GM04503 (cell line): ENCODE data around the gene ALKBH7.
"Not testable (repeated sequence)": the region's sequence is repeated elsewhere in the genome, so short reads cannot be mapped to it uniquely, and the experiment has no call there.

Experiments
- DNase-seq: peaks from one replicate; pipeline ENCODE4 v3.0.0-alpha.2; 2012; ENCODE audit warnings: low read depth

The ALKBH7 gene

DNA sequence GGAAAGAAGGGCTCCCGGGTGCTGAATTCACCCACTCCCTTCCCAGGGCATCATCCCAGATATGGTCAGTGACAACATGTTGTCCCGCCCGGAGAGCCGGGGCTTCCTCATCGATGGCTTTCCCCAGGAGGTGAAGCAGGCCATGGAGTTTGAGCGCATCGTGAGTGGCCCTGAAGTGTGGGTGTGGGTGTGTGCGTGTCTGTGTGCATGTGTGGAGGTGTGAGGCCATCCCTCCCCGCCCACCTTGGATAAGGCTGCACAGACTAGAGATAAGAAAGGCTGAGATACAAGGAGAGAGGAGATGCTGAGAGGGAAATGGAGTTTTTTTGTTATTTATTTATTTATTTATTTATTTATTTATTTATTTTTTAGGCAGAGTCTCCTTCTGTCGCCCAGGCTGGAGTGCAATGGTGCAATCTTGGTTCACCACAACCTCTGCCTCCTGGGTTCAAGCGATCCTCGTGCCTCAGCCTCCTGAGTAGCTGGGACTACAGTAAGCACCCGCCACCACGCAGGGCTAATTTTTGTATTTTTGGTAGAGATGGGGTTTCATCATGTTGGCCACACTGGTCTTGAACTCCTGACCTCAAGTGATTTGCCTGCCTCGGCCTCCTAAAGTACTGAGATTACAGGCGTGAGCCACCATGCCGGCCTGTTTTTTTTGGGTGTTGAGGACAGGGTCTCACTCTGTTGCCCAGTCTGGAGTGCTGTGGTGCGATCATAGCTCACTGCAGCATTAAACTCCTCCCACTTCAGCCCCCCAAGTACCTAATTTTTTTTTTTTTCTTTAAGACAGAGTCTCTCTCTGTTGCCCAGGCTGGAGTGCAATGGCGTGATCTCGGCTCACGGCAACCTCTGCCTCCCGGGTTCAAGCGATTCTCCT is 27.7 kb downstream of the ALKBH7 start:
- not testable (repeated sequence) for DNase-seq

DNA sequence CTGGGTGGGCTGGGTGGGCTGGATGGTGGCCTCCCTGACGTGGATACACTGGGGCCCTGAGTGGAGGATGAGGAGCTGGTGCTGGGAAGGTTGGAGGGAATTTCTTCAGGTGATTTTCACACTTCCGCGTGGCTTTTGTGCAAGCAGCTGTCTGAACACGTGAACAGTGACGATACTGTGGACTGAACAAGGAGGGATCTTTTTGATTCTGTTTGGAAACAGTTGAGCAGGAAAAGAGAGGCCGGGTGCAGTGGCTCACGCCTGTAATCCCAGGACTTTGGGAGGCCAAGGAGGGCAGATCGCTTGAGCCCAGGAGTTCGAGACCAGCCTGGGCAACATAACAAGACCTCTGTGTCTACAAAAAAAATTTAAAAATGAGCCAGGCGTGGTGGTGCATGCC is 29.5 kb downstream of the ALKBH7 start:
- no peak for DNase-seq

GRCh38 chr19:6402837-6403608 is 30.4 kb downstream of the ALKBH7 start:
- DNase-seq, result no peak

DNA sequence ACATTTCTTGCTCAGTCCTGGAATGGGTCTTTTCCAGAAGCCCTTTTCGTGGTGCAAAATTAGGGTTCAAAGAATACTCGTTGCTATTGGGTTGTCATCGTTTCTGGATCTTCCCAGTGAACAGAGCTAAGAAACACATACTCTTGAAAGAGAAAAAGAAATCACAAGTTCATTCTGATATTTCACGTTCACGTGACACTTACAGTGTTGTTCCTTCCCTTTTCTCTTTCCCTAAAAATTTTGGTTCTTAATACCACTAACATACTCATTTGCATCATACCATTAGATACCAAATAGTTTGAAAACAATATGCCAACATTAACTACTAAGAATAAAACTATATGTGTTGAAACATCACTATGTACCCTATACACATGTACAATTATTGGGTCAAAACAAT is 33.8 kb downstream of the ALKBH7 start:
- DNase-seq, result no peak

GRCh38 chr19:6409346-6409745 is 36.8 kb downstream of the ALKBH7 start:
- no peak for DNase-seq

- no peak for DNase-seq
Observed at GRCh38 chr19:6412061-6412446, 39.5 kb downstream of the ALKBH7 start.

- no peak for DNase-seq
Observed at GRCh38 chr19:6412447-6413091, 40.0 kb downstream of the ALKBH7 start.

DNA sequence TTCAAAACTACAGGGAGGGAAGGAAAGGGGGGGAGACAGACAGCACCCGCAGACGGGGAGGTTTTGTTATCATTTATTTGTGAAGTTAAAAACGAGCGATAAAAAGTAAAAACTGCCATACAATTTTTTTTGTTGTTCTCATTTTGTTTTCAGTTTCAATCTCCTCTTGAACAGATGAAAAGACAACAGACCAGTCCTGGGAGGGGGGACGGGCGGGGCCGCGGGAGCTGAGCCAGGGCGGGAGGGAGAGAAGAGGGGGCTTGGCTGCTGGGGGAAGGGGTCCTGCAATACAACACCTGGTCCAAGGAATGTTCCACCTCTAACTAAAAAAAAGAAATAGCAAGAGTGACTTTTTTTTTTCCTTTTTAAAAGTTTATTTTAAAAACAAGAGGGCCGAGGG is 40.7 kb downstream of the ALKBH7 start:
- no peak for DNase-seq

DNA sequence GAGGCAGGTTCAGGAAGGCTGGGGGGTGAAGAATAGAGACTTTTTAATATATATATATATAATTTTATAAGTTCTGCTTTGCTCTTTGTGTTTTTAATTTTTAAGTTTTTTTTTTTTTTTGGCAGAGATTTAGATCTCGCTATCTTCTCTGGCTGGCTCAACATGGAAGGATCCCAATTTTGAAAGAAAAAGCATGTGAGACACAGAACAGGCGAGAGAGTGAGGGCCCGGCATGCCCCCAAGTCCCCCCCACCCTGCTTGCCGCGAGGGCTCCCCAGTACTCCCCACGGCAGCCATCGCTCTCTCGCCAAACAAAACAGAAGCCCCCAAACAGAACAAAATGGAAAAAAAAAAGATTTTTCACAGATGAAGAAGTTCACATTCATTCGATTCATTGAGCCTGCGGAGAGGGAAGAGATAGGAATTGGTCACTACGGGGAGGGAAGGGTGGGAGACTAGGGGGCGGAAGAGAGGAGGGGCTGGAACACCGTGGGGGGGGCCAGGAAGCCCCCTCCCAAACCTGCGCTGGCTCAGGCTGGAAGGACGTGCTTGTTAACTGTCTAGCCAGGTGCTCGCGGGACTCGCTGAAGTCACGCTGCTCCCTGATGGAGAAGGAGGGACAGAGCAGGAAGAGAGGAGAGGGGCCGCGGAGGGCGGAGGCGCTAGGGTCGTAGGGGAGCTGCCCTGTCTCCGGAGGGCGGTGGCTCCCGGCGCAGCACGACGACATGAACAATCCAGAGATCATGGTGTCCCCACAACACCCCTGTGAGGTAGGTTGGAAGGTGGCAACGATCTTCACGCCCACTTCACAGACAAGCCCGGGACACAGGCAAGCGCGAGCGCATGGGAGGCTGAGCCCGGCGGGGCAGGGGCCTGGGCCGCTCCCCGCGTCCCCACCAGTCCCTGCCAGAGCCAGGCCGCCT is 41.4 kb downstream of the ALKBH7 start:
- DNase-seq, result no peak

DNA sequence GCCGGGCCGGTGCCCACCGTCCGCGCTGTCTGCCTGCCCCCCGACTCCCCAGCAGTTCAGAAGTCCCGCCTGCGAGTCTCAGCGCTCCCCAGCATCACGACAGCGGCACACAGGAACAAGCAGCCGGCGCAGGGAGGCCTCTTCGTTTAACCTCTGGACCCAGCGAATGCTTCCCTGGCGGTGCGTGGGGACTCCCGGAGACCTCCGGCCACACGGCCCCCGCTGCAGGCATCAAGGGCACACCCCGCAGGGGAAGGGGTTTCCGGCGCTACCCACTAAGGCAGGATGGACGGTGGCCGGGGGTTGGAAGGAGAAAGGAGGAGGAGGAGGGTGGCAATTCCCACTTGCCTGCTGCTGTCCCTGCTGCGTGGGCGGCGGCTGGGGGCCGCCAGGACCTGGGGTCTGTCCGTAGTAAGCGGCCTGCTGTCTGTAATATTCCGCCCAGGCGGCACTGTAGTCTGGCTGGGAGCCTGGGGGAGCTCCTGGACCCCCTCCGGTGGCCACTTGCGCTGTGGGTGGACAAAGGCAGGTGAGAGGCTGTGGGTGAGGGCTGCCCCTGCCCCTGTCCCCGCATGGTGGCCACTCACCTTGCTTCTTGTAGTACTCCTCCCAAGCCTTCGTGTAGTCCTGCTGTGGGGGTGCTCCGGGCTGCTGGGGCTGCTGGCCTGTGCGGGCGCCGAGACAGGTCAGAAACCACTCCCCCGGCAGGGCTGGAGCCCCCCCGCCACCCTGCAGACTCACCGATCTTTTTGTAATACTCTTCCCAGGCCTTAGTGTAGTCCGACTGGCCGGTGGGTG is 42.4 kb downstream of the ALKBH7 start:
- DNase-seq, result no peak

- DNase-seq, result no peak
Observed at GRCh38 chr19:6415591-6416190, 43.1 kb downstream of the ALKBH7 start.

DNA sequence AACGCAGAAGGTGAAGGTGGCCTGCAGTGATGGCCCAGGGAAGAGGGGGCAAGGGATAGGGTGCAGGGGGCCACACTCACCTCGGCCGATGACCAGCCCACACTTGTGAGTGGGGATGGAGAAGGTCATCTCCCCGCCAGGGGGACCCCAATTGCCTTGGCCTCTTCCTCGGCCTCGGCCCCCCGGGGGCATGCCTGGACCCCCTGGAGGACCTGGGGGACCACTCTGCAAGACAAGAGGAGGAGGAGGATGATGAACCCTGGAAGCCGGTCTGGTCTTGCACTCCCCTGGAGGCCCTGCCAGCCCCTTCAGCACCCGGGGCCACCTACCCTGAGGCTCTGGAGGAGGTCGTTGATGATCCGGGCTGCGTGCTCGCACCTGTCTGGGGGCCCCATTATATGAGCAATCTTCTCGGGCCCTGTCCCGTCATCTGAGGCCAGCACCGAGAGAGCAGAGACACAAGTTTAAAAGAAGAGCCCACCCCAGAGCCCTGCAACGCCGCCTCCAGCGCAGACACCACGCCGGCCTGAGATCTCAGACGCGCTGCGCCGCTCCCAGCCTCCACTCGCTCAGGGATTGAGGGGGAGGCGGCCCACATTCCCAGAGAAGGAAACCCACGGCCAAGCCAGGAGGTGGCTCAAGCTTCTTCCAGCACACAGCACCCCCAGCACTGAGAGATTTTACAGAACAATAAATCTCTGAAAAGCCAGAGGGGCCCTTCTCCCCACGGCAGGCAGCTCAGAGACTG is 44.2 kb downstream of the ALKBH7 start:
- DNase-seq, result no peak

DNA sequence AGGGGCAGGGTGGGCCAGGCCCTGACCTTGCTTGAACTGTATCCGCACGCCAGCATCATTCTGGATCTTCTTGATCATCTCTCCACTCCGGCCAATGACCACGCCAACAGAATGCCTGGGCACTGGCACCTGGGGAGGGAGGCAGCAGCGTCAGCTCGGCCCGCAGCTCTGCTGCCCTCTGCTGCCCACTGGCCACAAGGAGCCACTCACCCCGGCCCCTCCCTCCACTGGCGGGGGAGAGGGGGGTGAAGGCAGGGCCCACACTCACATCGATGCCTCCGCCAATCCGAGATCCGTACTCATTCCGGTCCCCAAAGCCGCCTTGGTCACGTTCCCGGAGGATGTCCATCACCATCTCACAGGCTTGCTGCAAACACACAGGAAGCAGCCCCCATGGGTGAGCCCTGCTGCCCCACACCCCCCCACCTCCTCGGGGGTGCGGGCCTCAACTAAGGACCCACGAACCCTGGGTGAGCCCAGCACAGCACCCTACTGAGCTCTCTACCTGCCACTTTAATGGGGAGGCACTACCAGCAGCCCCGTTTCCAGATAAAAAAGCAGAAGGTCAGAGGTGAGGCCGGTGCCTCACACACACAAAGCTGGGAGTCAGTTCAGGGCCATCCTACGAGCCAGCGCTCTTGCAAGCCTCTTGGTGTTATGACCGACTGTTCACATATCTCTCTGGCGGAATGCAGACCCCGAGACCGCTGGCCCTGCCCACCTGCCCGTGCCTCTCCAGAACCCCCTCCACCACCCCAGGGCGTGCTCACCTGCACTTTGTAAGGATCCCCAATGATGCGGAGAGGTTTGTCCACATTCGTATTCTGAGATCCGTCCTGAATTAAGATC is 45.3 kb downstream of the ALKBH7 start:
- DNase-seq, result no peak

DNA sequence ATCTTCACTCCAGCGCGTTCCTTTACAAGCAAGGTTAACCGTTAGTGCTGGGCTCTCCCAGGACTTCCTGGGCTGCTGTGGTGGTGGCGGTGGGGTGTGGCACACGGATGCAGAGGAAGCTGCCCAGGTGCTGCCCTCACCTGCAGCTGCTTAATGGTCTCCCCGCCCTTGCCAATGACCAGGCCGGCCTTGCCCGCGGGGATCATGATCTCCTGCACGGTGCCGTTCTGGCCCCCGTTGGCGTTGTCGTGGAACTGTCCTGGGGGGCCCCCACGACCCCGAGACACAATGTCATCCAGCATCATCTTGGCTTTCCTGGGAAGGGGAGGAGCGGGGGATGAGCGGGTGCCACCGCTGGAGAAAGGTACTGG is 46.0 kb downstream of the ALKBH7 start:
- DNase-seq, result no peak

DNA sequence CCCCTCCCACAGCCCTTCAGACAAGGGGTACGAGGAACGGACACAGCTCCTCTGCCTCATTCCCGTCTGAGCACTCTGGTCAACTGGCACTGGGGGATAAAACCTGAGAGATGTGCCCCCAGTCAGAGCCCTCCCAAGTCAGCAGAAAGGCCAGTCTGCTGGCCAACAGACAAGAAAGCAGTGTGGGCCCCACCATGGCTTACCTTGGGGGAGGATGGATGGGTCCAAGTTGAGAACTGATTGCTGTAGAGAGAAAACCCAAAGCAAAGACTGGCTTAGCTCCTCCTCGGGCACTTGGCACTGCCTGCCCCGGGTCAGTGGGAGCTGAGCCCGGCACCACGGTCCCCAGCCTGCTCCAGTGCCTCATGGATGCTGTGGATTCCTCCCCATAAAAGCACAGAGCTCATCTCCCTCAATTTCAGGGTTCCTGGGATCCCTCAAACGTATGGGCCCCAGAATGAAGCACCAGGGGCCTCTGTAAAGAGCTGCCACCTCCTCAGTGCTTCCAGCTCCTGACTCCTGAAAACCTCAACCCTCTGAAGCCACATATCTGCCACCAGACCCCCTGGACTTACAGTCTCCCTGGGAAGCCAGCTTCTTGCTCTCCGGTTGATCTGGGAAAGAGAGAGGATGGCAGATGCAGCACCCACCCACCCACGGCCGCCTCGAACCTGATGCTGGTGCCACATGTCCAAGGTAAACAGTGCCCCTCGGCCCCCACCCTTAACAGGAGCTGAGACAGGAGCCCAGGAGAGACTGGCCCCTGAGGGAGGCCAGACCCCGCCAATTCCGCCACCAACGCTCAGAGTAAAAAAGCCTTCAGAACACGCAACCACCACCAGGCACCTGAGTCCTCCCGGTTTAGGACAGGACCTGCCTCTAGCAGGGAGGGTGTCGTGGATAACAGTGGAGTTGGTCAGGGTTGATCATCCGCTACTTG is 48.8 kb downstream of the ALKBH7 start:
- DNase-seq, result no peak

GRCh38 chr19:6423499-6424194 is 51.1 kb downstream of the ALKBH7 start:
- DNase-seq, result no peak
